Measurements from ENCODE around the gene TMEM150B. TPM values are rescaled to one million over a fixed set of nuclear protein-coding genes. Genes with fewer than 3 reads are reported as not detected.
"Not testable (repeated sequence)": the region's sequence is repeated elsewhere in the genome, so short reads cannot be mapped to it uniquely, and the experiment has no call there.

The TMEM150B gene
- total RNA-seq, 1 donor from 2014 or later = 1.4 TPM

DNA sequence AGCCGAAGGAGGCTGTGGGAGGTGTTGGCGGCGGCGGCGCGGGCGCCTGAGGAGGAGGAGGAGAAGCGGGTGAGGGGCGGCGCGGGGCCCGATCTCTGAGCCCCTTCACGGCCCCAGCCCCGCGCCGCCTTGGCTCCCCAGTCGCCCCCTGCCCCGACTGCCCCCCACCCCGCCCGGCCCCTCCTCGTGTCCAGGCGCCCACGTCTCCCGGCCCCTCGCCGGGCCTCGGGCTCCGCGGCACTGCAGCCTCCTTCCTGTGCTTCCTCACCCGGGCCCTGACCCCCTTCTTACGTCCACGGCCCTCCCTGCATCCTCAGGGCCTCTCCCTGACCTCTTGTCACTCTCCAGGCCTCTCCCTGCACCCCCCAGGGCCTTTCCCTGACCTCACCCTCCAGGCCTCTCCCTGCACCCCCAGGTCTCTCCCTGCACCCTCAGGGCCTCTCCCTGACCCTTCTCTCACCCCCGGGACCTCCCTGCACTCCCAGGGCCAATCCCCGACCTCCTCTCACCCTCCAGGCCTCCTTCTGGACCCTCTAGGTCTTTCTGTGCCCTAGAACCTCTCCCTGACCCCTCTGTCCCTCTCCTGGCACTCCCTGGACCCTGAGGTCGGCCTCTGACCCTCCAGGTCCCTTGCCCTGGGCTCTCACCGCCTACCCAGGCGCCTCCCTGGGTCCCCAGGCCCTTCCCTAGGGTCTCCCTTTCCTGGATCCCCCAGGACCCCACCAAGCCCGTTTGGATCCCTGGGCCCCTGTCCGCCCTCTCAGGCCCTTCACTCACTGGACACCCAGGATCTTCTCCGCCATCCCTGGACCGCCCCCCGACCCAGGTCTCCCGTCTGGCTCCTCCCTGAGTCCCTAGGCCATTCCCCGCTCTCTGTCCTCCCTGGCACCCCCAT is 15.0 kb upstream of the TMEM150B start:
- intact Hi-C loops (cut with micrococcal nuclease) = loop anchor here (1.0 to 2.0 kb wide), 19 partner anchors 14 to 1203 kb away; partner anchors contain the start of genes CNOT3, COX6B2, FIZ1 and HSPBP1

DNA sequence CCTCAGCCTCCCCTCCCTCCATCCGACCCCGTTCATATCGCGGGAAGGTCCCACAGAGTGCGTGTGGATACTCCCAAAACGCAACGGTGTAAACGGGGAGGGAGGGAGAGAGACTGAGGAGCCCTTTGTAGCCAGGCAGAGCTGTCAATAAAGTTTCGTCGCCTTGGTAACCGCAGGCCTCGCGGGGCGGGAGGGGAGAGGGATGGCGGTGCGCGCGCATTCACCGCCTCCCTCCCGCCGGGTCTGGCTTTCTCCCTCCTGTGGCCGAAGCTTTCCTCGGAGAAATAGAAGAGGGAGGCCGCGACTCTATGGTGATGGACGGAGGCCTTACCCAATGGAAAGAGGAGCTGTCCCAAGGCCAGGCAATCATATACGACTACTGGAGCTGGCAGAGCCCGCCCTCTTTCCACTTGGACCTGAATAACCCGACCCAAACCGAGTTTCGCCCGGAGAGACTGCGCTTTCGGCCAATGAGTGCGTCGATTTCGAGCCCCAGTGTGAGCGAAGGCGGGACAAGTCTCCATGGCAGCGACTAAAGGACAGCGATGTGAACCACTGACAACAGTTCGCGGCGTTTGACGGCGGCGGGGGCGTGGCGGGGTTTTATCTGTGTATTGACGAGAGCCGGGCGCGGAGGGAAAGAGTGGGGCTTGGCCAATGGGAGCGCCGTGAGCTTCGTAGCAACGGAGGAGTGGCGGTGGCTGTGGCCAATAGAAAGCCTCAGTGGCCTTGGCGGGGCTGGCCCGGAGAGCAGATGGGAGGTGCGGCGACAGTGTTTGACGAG is 14.2 kb upstream of the TMEM150B start, which contains the start of gene KMT5C:
TSS of gene KMT5C (plus strand) at position 772 of the 784 bp plus-strand sequence. CDS start 2,061 bp downstream, outside the sequence.
- intact Hi-C loops (cut with micrococcal nuclease) = loop anchor here (1.0 to 2.0 kb wide), 19 partner anchors 15 to 1202 kb away; partner anchors contain the start of genes CNOT3, COX6B2, FIZ1 and HSPBP1

GRCh38 chr19:55336101-55336500 is 11.0 kb upstream of the TMEM150B start:
- intact Hi-C loops (cut with micrococcal nuclease) = no loop called here

DNA sequence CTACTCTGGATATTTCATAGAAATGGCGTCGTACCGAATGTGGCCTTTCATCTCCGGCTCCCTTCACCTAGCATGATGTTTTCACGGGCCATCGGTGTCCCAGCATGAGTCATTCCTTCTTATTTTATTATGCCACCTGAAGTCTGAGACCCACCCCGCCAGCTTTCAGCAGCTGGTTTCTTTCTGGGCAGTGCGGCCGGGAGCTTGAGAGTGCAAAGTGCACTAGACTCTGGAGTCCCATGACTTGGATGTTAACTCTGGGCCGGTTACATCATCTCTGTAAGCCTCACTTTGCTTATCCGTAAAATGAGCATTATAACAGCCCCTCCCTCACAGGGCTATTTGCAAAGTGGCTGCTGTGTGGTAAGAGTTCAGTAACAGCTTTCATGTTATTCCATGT is 8.7 kb upstream of the TMEM150B start:
- intact Hi-C loops (cut with micrococcal nuclease) = no loop called here

GRCh38 chr19:55329791-55330190 is 4.7 kb upstream of the TMEM150B start:
- intact Hi-C loops (cut with micrococcal nuclease) = not testable (repeated sequence)

DNA sequence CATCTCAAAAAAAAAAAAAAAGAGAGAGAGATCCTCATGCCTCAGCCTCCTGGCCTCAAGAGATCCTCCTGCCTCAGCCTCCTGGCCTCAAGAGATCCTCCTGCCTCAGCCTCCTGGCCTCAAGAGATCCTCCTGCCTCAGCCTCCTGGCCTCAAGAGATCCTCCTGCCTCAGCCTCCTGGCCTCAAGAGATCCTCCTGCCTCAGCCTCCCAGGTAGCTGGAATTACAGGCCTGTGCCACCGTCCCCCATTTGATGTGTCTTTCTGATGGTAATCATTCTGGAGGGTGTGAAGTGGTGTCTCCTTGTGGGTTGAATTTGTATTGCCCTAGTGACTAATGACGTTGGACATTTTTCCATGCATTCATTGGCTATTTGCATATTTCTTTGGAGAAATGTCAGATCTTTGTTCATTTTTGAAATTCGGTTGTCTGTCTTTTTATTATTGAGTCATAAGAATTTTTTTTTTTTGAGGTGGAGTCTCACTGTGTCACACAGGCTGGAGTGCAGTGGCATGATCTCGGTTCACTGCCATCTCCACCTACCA is 3.7 kb upstream of the TMEM150B start:
- intact Hi-C loops (cut with micrococcal nuclease) = not testable (repeated sequence)

DNA sequence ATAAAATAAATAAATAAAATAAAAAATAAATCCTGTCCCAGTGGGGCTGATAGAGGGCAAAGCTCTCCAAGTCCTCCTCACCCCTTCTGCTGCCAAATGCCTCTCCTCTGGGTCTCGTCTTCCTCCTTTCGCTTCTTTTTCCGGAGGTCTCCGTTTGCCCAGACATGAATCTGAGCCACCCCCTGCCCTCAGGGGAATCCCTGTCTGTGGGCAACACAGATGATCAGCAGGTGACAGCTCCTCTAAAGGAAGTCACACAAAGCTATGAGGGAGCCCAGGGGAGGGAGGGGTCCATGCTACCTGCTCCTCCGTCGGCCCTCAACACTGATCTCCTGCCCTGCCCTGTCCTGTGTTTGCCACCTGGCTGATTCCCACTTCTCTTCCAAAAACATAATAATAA is 479 bp downstream of the TMEM150B start:
- intact Hi-C loops (cut with micrococcal nuclease) = no loop called here

GRCh38 chr19:55322204-55322885 is 2.8 kb downstream of the TMEM150B start:
- intact Hi-C loops (cut with micrococcal nuclease) = no loop called here

- intact Hi-C loops (cut with micrococcal nuclease) = no loop called here
Observed at GRCh38 chr19:55321466-55322137, 3.5 kb downstream of the TMEM150B start.

GRCh38 chr19:55320844-55321419 is 4.2 kb downstream of the TMEM150B start:
- intact Hi-C loops (cut with micrococcal nuclease) = no loop called here

DNA sequence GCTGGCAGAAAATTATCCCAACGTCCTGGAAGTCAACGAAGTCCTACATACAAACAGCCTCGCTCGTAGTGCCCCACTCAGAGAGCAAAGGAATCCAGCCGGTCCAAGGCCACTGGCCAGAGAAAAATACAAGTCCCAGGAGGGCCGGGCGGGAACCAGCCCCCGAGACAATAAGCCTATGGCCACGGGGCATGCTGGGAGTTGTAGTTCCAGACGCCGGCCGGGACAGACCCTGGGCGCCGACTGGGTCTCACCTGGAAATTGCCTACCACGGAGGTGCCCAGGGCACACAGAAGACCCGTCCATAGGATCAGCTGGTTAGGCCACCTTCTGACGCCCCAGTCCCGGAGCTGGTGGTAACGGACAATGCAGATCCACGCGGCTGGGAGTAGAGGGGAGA is 5.4 kb downstream of the TMEM150B start:
- intact Hi-C loops (cut with micrococcal nuclease) = no loop called here

DNA sequence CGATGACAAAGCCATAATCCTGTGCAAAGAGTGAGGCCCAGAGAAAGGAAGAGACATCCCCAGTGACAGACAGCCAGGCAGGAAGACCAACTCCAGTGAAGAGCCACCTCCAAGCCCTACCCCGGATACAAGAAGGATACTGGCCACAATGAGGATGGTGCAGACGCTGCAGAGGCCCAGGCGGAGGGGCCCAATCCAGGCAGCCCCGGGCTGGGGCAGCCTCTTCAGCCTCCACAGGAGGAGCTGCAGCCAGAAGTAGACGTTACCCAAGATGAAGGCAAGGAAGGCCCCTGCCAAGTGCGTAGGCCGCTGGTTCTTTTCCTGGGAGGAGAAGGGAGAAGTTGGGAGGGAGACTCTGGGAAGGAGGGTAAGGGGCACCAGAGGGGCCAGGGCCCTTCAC is 8.5 kb downstream of the TMEM150B start:
- intact Hi-C loops (cut with micrococcal nuclease) = no loop called here

GRCh38 chr19:55315956-55316525 is 9.1 kb downstream of the TMEM150B start:
- intact Hi-C loops (cut with micrococcal nuclease) = no loop called here

- intact Hi-C loops (cut with micrococcal nuclease) = no loop called here
Observed at GRCh38 chr19:55314396-55314795, 10.7 kb downstream of the TMEM150B start.

- intact Hi-C loops (cut with micrococcal nuclease) = no loop called here
Observed at GRCh38 chr19:55312621-55313512, 12.3 kb downstream of the TMEM150B start.

- intact Hi-C loops (cut with micrococcal nuclease) = no loop called here
Observed at GRCh38 chr19:55311797-55312196, 13.3 kb downstream of the TMEM150B start.

DNA sequence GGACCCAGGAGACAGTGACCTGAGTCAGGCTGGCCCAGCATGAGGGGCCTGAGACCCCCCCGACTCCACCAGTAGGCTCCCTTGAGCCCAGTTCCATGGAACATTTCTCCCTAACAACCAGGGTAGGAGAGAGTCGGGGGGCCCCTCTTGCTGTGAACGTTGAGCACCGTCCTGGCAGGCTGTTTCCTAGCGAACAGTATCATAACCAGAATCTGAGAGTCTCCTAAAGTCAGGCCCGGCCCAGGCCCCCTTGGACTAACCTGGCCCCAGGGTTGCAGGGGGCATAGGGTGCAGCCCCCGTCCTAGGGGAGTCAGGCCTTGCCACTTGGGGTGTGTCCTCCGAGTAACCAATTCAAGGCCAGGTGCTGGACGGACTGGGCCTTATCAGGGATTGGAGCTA is 13.7 kb downstream of the TMEM150B start:
- intact Hi-C loops (cut with micrococcal nuclease) = no loop called here

- intact Hi-C loops (cut with micrococcal nuclease) = no loop called here
Observed at GRCh38 chr19:55310498-55310897, 14.6 kb downstream of the TMEM150B start.

- intact Hi-C loops (cut with micrococcal nuclease) = no loop called here
Observed at GRCh38 chr19:55309448-55309847, 15.7 kb downstream of the TMEM150B start.

All from T-helper 1 cell treated with Interleukin-12 subunit alpha and Interleukin-12 subunit beta and Interleukin-4 antibody, amounts not matched to agents 30 ng/mL and 1 ng/mL, for 36 hours (primary cell).